RWPE2 (cell line): Measurements from ENCODE around the gene DMBX1.

Experiments
- ATAC-seq: fragments of 200-7000 bp; cut with Tn5 transposase; 3 replicates; pipeline ENCODE4 v1.9.1; 2021; ENCODE audit warnings: low read depth
- DNase-seq: peaks from one replicate; pipeline ENCODE4 v3.0.0-alpha.2; 2020; ENCODE audit warnings: low spot score
- H3K27ac ChIP-seq: fragments of 450-650 bp; 2 replicates; pipeline ENCODE4 v1.5.1; 2017; ENCODE audit warnings: mild to moderate bottlenecking; ENCODE audit not compliant: poor library complexity, severe bottlenecking
- H3K27me3 ChIP-seq: fragments of 250-450 bp; sonication (Bioruptor Pico); 2 replicates; pipeline ENCODE4 v1.5.1; 2021; ENCODE audit warnings: mild to moderate bottlenecking, moderate library complexity; ENCODE audit not compliant: insufficient read depth, poor library complexity, severe bottlenecking
- H3K36me3 ChIP-seq: fragments of 250-450 bp; sonication (Bioruptor Pico); 2 replicates; pipeline ENCODE4 v1.5.1; 2020; ENCODE audit warnings: low read depth, mild to moderate bottlenecking, moderate library complexity
- H3K4me1 ChIP-seq: fragments of 250-450 bp; sonication (Bioruptor Pico); 2 replicates; pipeline ENCODE4 v1.5.1; 2021; ENCODE audit warnings: mild to moderate bottlenecking, moderate library complexity; ENCODE audit not compliant: insufficient read depth, poor library complexity, severe bottlenecking
- H3K4me3 ChIP-seq: fragments of 250-450 bp; sonication (Bioruptor Pico); 2 replicates; pipeline ENCODE4 v1.5.1; 2021; ENCODE audit warnings: mild to moderate bottlenecking, moderate library complexity; ENCODE audit not compliant: severe bottlenecking
- H3K9me3 ChIP-seq: fragments of 250-450 bp; sonication (Bioruptor Pico); 2 replicates; pipeline ENCODE4 v1.5.1; 2021; ENCODE audit warnings: mild to moderate bottlenecking, moderate library complexity; ENCODE audit not compliant: severe bottlenecking
- CTCF ChIP-seq: fragments of 450-650 bp; IDR thresholded peaks from one replicate; pipeline ENCODE4 v1.5.1; 2017; ENCODE audit warnings: mild to moderate bottlenecking, moderate library complexity; ENCODE audit not compliant: poor library complexity, severe bottlenecking

Gene DMBX1

DNA sequence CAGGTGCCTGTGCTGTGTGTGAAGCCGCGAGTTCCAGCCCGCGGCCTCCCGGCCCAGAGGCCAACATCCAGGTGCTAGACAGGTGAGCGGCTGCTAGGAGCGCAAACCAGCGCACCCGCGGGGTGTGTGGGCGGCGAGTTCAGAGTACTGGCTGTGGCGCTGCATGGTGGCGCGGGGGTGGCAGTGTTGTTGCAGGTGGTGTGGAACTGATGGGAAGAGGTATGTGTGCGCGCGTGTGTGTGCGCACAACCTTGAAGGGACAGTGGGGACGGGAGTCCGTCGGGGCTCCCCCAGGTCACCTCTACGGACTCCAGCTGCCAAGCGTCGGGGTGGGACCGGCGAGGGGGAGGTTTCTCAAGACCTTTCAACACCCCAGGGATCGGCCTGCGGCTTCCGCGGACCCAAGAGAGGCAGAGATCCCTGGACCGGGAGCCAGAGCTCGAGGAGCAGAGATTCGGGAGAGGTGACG, 433 bp upstream of the DMBX1 start:
- Histone ChIP-seq H3K9me3 (no peaks in the 10 kb centered on the region), H3K27ac (no peak overlapping the region), H3K27me3 (peaks cover 79% of the 10 kb centered on the region), H3K36me3 (no peaks in the 10 kb centered on the region), H3K4me3 (peak overlapping the region; percentile 20), H3K4me1 (no peaks in the 10 kb centered on the region)
- TF ChIP-seq CTCF: no peak
- ATAC-seq (peak; percentile 14; the same call in 2 of the 3 replicates), DNase-seq (peak; percentile 43)

- H3K4me3 ChIP-seq: no peak overlapping the region
- DNase-seq (peak; percentile 29), ATAC-seq (no peak)
- H3K27me3 ChIP-seq: peaks cover 78% of the 10 kb centered on the region
- H3K36me3 ChIP-seq: no peaks in the 10 kb centered on the region
- no peak for TF ChIP-seq CTCF
- no peaks in the 10 kb centered on the region for H3K9me3 ChIP-seq
- H3K4me1 ChIP-seq: no peaks in the 10 kb centered on the region
- H3K27ac ChIP-seq: no peak overlapping the region
Observed at GRCh38 chr1:46490406-46490655, 695 bp downstream of the DMBX1 start.

DNA sequence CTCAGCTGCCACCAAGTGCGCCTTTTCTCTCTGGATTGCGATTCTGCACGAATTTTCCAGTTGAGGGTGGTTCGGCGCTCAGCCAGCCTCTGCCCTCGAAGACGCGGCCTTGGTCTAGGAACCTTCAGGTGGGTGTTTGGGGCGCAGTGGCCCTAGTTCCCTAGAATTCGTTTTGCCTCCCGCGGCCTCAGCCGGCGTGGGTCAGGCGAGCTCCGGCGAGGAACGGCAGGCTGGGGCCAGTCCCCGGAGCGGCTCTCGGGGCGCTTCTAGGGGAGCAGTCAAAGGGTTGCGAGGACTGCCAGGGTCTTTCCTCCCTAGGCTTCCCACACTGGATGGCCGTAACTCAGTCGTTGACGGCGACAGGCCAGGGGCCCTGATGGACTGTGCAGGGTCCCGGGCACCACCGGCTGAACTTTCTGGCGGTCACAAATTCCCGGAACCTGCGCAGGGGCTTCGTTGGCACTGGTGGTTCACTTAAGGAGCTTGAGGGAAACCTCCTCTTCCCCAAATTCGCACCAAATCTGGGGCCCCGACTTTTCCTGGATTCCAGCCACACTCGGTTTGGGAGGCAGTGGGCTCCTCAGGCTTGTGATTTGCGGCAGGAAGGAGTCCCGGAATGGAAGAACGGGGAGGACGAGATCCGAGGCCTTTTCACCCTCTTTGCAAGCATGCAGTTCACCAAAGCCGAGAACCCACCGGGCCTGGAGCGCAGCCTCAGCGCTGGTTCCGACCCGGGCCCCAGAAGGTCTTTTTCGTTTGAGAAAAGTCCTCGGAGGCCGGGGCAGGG, 1.2 kb downstream of the DMBX1 start:
- Histone ChIP-seq H3K36me3 (no peaks in the 10 kb centered on the region), H3K27ac (no peak overlapping the region), H3K27me3 (peaks cover 77% of the 10 kb centered on the region), H3K4me3 (no peak overlapping the region), H3K4me1 (no peaks in the 10 kb centered on the region), H3K9me3 (no peaks in the 10 kb centered on the region)
- TF ChIP-seq CTCF: no peak
- peak; percentile 58 for DNase-seq
- ATAC-seq: no peak

GRCh38 chr1:46491443-46492268, 2.0 kb downstream of the DMBX1 start:
- DNase-seq: peak; percentile 44
- no peak overlapping the region for H3K27ac ChIP-seq
- no peaks in the 10 kb centered on the region for H3K4me1 ChIP-seq
- no peaks in the 10 kb centered on the region for H3K36me3 ChIP-seq
- no peak overlapping the region for H3K4me3 ChIP-seq
- peaks cover 69% of the 10 kb centered on the region for H3K27me3 ChIP-seq
- ATAC-seq: no peak
- TF ChIP-seq CTCF: no peak
- H3K9me3 ChIP-seq: no peaks in the 10 kb centered on the region
